ENCODE data around the gene MMP17. TPM values are rescaled to one million over a fixed set of nuclear protein-coding genes. Genes with fewer than 3 reads are reported as not detected.

Gene MMP17
- total RNA-seq, 1 experiment from 2014 or later, result 0.61 TPM

DNA sequence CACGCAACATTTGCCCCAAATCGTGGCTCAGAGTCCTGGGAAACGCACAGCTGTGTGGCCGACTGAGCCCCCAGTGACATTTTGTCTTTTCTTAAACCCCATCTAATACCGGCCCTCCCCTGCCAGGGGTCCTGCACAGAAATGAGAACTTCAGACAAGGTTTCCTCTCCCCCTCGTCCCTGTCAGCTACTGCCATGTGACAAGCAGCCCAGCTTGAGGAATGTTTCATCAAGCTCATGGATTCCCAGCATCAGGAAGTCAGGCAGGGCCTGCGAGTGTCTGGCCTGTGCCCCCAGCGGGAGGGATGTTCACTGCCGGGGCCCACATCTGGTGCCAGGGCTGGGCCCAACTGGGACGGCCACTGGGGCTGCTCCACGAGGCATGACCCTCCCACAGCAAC, 15.9 kb downstream of the MMP17 start:
- intact Hi-C loops (cut with micrococcal nuclease; ENCODE audit: unreplicated experiment), result no loop called here
- TF ChIP-seq, protein P1, sequence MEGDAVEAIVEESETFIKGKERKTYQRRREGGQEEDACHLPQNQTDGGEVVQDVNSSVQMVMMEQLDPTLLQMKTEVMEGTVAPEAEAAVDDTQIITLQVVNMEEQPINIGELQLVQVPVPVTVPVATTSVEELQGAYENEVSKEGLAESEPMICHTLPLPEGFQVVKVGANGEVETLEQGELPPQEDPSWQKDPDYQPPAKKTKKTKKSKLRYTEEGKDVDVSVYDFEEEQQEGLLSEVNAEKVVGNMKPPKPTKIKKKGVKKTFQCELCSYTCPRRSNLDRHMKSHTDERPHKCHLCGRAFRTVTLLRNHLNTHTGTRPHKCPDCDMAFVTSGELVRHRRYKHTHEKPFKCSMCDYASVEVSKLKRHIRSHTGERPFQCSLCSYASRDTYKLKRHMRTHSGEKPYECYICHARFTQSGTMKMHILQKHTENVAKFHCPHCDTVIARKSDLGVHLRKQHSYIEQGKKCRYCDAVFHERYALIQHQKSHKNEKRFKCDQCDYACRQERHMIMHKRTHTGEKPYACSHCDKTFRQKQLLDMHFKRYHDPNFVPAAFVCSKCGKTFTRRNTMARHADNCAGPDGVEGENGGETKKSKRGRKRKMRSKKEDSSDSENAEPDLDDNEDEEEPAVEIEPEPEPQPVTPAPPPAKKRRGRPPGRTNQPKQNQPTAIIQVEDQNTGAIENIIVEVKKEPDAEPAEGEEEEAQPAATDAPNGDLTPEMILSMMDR (IDR thresholded peaks at IDR 0.05; ENCODE audit: unreplicated experiment), result no peak
- H3K9me3 Mint-ChIP-seq (ENCODE audit: low read depth, unreplicated experiment), result no peaks in the 10 kb centered on the region
- no peaks in the 10 kb centered on the region for H3K36me3 Mint-ChIP-seq (ENCODE audit: insufficient read depth, unreplicated experiment)
- H3K4me1 Mint-ChIP-seq (ENCODE audit: low read depth, unreplicated experiment), result no peaks in the 10 kb centered on the region
- H3K4me3 Mint-ChIP-seq (ENCODE audit: low read depth, unreplicated experiment), result no peak overlapping the region
- no peak overlapping the region for H3K27ac Mint-ChIP-seq (ENCODE audit: unreplicated experiment)
- H3K27me3 Mint-ChIP-seq (ENCODE audit: unreplicated experiment), result peaks cover 32% of the 10 kb centered on the region
- CTCF ChIA-PET, result interaction anchor here (0.6 kb wide), 1 partner anchor 165 kb away, joined by 4 read pairs; no protein-coding TSS in a partner anchor
- DNase-seq, result no peak
- no TSS peak for BruUV-seq (replicated peaks)

DNA sequence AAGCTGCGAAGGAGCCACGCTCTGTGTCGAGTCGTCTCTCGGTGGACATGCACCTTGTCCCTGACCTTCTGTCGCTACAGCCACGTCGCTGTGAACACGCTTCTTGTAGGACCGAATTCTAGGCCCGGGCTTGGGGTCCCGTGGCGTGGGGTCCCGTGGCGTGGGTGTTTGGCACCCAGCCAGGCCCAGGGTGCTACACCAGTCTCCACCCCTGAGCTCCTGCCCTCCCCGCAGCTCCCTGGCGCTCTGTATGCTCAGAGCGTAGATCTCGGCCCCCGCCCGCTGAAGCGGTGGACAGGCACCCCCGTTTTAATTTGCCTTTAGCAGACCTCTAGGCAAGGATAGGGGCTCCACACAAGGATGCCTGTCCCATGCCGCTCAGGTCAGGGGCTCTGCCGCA, 16.5 kb downstream of the MMP17 start:
- no peaks in the 10 kb centered on the region for H3K36me3 Mint-ChIP-seq (ENCODE audit: insufficient read depth, unreplicated experiment)
- BruUV-seq (replicated peaks), result no TSS peak
- DNase-seq, result no peak
- H3K27ac Mint-ChIP-seq (ENCODE audit: unreplicated experiment), result no peak overlapping the region
- H3K4me1 Mint-ChIP-seq (ENCODE audit: low read depth, unreplicated experiment), result no peaks in the 10 kb centered on the region
- no peaks in the 10 kb centered on the region for H3K9me3 Mint-ChIP-seq (ENCODE audit: low read depth, unreplicated experiment)
- TF ChIP-seq, protein P1 (IDR thresholded peaks at IDR 0.05; ENCODE audit: unreplicated experiment), result no peak
- intact Hi-C loops (cut with micrococcal nuclease; ENCODE audit: unreplicated experiment), result no loop called here
- CTCF ChIA-PET, result interaction anchor here (0.6 kb wide), 1 partner anchor 164 kb away, joined by 4 read pairs; no protein-coding TSS in a partner anchor
- H3K4me3 Mint-ChIP-seq (ENCODE audit: low read depth, unreplicated experiment), result no peak overlapping the region
- H3K27me3 Mint-ChIP-seq (ENCODE audit: unreplicated experiment), result peaks cover 35% of the 10 kb centered on the region

DNA sequence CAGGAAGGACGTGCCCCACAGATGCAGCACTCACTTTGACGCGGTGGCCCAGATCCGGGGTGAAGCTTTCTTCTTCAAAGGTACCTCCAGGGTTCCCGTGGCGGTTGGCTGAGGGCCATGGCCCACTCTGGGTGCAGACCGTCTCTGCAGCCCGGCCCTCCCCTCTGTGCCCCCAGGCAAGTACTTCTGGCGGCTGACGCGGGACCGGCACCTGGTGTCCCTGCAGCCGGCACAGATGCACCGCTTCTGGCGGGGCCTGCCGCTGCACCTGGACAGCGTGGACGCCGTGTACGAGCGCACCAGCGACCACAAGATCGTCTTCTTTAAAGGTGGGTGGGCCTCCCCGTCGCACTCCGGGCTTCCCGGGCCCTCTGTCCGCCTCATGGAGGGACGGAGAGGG, 16.9 kb downstream of the MMP17 start:
- no peaks in the 10 kb centered on the region for H3K9me3 Mint-ChIP-seq (ENCODE audit: low read depth, unreplicated experiment)
- DNase-seq, result no peak
- BruUV-seq (replicated peaks), result no TSS peak
- intact Hi-C loops (cut with micrococcal nuclease; ENCODE audit: unreplicated experiment), result no loop called here
- TF ChIP-seq, protein P1 (IDR thresholded peaks at IDR 0.05; ENCODE audit: unreplicated experiment), result no peak
- H3K4me1 Mint-ChIP-seq (ENCODE audit: low read depth, unreplicated experiment), result no peaks in the 10 kb centered on the region
- no peaks in the 10 kb centered on the region for H3K36me3 Mint-ChIP-seq (ENCODE audit: insufficient read depth, unreplicated experiment)
- H3K4me3 Mint-ChIP-seq (ENCODE audit: low read depth, unreplicated experiment), result no peak overlapping the region
- no peak overlapping the region for H3K27ac Mint-ChIP-seq (ENCODE audit: unreplicated experiment)
- peaks cover 35% of the 10 kb centered on the region for H3K27me3 Mint-ChIP-seq (ENCODE audit: unreplicated experiment)
- CTCF ChIA-PET, result no interaction called here

DNA sequence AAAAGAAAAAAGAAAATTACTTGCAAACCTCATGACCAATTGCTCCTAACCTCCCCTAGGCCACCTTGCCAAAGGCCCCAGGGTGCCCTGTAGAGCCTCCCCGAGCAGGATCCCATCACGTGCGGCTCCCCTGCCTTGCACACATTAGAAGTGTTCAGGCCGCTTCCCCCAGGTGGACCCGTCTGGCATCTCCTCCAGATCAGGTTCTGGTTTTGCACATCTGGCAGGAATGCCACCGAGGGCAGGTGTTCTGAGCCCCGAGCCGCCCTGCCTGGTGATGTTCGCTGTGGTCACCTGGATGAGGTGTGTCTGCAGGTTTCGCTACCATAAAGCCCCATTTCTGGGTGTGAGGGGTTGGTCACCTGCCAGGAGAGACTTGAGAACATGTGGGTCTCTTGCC, 19.3 kb downstream of the MMP17 start:
- no peak overlapping the region for H3K27ac Mint-ChIP-seq (ENCODE audit: unreplicated experiment)
- intact Hi-C loops (cut with micrococcal nuclease; ENCODE audit: unreplicated experiment), result no loop called here
- H3K36me3 Mint-ChIP-seq (ENCODE audit: insufficient read depth, unreplicated experiment), result no peaks in the 10 kb centered on the region
- CTCF ChIA-PET, result no interaction called here
- H3K27me3 Mint-ChIP-seq (ENCODE audit: unreplicated experiment), result peaks cover 35% of the 10 kb centered on the region
- H3K9me3 Mint-ChIP-seq (ENCODE audit: low read depth, unreplicated experiment), result no peaks in the 10 kb centered on the region
- no TSS peak for BruUV-seq (replicated peaks)
- no peak for DNase-seq
- TF ChIP-seq, protein P1 (IDR thresholded peaks at IDR 0.05; ENCODE audit: unreplicated experiment), result no peak
- no peaks in the 10 kb centered on the region for H3K4me1 Mint-ChIP-seq (ENCODE audit: low read depth, unreplicated experiment)
- no peak overlapping the region for H3K4me3 Mint-ChIP-seq (ENCODE audit: low read depth, unreplicated experiment)

Measured in Calu3 (cell line).